Parathyroid adenoma (tissue), 2 donors: ENCODE measurements around the gene GRB14.

ENCODE experiments used
- H2AFZ ChIP-seq: fragments of 300-600 bp; sonication (generic); one replicate; pipeline ENCODE4 v1.7.0; 2017; ENCODE audit warnings: antibody characterized with exemption, mild to moderate bottlenecking
- H3K27ac ChIP-seq: fragments of 300-600 bp; sonication (generic); one replicate; pipeline ENCODE4 v1.7.0; 2017
- H3K27me3 ChIP-seq: fragments of 300-600 bp; sonication (generic); one replicate; pipeline ENCODE4 v1.7.0; 2017; ENCODE audit warnings: low read length; ENCODE audit not compliant: control insufficient read depth, insufficient read depth
- H3K36me3 ChIP-seq: fragments of 300-600 bp; sonication (generic); one replicate; pipeline ENCODE4 v1.7.0; 2017; ENCODE audit warnings: low read length; ENCODE audit not compliant: control insufficient read depth, insufficient read depth
- H3K4me1 ChIP-seq: fragments of 300-600 bp; sonication (generic); one replicate; pipeline ENCODE4 v1.7.0; 2017; ENCODE audit warnings: control low read depth
- H3K4me2 ChIP-seq: fragments of 300-600 bp; sonication (generic); one replicate; pipeline ENCODE4 v1.7.0; 2017; ENCODE audit warnings: low read length
- H3K4me3 ChIP-seq: fragments of 300-600 bp; sonication (generic); one replicate; pipeline ENCODE4 v1.7.0; 2017; ENCODE audit warnings: low read depth, low read length
- H3K79me2 ChIP-seq: fragments of 300-600 bp; sonication (generic); one replicate; pipeline ENCODE4 v1.7.0; 2017; ENCODE audit warnings: control low read depth
- H3K9ac ChIP-seq: fragments of 300-600 bp; sonication (generic); one replicate; pipeline ENCODE4 v1.7.0; 2017; ENCODE audit warnings: mild to moderate bottlenecking
- H3K9me3 ChIP-seq: fragments of 300-600 bp; sonication (generic); one replicate; pipeline ENCODE4 v1.7.0; 2017; ENCODE audit warnings: low read length; ENCODE audit not compliant: control insufficient read depth
- TF ChIP-seq, protein P1 (sequence below): fragments of 300-600 bp; sonication (generic); IDR thresholded peaks from one replicate; pipeline ENCODE4 v1.7.0; 2017; ENCODE audit warnings: antibody characterized with exemption, mild to moderate bottlenecking
- donor health status: primary hyperparathyroidism.

Gene GRB14

DNA sequence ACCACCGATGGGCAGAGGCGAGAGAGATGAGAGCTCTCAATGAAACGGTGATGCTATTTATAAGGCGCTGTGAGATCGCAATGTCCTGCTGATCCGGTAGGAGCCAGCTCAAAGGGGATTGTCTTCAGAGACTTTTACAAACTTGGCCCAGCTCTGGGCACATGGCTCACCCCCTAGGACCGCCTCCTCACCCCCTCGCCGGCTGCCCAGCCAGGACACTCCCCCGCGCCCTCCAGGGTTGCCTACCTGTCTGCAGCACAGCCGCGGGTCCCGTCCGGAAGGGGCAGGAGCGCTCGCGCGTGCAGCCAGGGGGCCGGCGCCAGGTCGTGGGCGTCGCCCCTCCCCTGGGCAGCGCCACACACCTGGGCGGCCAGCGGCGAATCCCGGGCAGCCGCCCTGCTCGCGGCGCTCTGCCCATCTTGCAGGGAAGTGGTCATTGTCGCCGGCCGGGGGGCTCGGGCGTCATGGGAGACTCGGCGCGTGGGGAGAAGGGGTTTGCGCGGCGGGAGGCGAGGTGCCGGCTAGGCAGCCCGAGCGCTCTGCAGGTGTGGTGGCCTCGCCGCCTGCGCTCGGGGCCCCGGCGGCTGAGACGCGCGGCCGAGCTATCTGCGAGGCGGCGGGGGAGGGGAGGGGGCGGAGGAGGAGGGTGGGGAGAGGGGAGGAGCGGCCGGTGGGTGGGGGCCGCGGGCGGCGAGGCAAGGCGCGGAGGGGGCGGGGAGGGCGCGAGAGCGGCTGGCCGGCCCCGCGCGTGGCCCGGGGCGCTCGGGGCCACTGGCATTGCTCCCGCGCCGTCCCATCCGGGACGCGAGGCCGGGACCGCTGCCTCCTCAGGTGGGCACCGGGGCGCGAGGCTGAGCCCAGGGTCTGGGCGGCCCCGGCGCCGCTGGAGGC, at the start of gene GRB14:
GRB14 (minus strand) TSS at position 610 of the 891 bp plus-strand sequence; CDS start at position 437, 173 bp downstream.
- H2AFZ ChIP-seq = peak within 1 kb of the TSS; percentile 93
- H3K4me1 ChIP-seq = peaks cover 2% of the 10 kb centered on the region
- no peaks in the 10 kb centered on the region for H3K9me3 ChIP-seq
- H3K36me3 ChIP-seq = no peaks in the 10 kb centered on the region
- H3K4me2 ChIP-seq = peak within 1 kb of the TSS; percentile 81
- no peaks in the 10 kb centered on the region for H3K79me2 ChIP-seq
- TF ChIP-seq, protein P1, sequence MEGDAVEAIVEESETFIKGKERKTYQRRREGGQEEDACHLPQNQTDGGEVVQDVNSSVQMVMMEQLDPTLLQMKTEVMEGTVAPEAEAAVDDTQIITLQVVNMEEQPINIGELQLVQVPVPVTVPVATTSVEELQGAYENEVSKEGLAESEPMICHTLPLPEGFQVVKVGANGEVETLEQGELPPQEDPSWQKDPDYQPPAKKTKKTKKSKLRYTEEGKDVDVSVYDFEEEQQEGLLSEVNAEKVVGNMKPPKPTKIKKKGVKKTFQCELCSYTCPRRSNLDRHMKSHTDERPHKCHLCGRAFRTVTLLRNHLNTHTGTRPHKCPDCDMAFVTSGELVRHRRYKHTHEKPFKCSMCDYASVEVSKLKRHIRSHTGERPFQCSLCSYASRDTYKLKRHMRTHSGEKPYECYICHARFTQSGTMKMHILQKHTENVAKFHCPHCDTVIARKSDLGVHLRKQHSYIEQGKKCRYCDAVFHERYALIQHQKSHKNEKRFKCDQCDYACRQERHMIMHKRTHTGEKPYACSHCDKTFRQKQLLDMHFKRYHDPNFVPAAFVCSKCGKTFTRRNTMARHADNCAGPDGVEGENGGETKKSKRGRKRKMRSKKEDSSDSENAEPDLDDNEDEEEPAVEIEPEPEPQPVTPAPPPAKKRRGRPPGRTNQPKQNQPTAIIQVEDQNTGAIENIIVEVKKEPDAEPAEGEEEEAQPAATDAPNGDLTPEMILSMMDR = no peak
- H3K27me3 ChIP-seq = no peaks in the 10 kb centered on the region
- peak within 1 kb of the TSS; percentile 64 for H3K4me3 ChIP-seq
- H3K27ac ChIP-seq = peak within 1 kb of the TSS; percentile 64
- peak within 1 kb of the TSS; percentile 50 for H3K9ac ChIP-seq

DNA sequence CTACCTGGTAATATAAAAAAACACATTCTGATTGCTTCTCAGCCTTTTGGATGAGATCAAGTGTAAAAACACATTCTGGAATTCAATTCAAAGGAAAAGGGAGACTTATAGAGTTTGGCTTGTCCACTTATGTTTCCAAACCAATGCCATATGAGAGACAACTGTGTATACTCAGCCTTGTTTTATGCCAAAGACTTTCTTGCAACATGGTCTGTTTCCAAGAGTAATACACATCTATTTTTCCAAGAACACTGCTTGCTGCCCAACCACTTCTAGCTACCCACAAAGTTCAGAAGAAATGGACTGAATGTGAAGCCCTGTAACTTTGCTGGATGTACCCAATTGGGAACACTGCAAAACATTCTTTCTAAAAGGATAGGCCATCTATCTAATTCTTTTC, 48.0 kb upstream of the GRB14 start:
- H3K4me2 ChIP-seq = no peak overlapping the region
- H3K9me3 ChIP-seq = no peaks in the 10 kb centered on the region
- no peaks in the 10 kb centered on the region for H3K27me3 ChIP-seq
- TF ChIP-seq, protein P1 = no peak
- no peak overlapping the region for H3K9ac ChIP-seq
- no peaks in the 10 kb centered on the region for H3K79me2 ChIP-seq
- H3K4me3 ChIP-seq = no peak overlapping the region
- no peak overlapping the region for H2AFZ ChIP-seq
- no peak overlapping the region for H3K27ac ChIP-seq
- H3K4me1 ChIP-seq = no peaks in the 10 kb centered on the region
- no peaks in the 10 kb centered on the region for H3K36me3 ChIP-seq

DNA sequence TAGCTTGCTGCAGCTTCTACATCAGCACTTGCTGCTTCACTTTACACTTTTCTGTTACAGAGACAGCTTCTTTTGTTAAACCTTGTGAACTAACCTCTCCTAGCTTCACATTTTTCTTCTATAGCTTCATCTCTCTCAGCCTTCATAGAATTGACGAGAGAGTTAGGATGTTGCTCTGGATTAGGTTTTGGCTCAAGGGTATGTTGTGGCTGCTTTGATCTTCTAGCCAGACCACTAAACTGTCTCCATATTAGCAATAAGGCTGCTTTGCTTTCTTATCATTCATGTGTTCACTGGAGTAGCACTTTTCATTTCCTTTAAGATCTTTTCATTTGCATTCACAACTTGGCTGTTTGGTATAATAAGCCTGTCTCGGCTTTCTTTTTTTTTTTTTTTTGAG, 46.3 kb upstream of the GRB14 start:
- H3K36me3 ChIP-seq = no peaks in the 10 kb centered on the region
- H3K27me3 ChIP-seq = no peaks in the 10 kb centered on the region
- H3K9ac ChIP-seq = no peak overlapping the region
- TF ChIP-seq, protein P1 = no peak
- H3K79me2 ChIP-seq = no peaks in the 10 kb centered on the region
- H3K4me1 ChIP-seq = no peaks in the 10 kb centered on the region
- no peak overlapping the region for H3K27ac ChIP-seq
- no peak overlapping the region for H3K4me2 ChIP-seq
- H3K9me3 ChIP-seq = no peaks in the 10 kb centered on the region
- no peak overlapping the region for H2AFZ ChIP-seq
- no peak overlapping the region for H3K4me3 ChIP-seq

DNA sequence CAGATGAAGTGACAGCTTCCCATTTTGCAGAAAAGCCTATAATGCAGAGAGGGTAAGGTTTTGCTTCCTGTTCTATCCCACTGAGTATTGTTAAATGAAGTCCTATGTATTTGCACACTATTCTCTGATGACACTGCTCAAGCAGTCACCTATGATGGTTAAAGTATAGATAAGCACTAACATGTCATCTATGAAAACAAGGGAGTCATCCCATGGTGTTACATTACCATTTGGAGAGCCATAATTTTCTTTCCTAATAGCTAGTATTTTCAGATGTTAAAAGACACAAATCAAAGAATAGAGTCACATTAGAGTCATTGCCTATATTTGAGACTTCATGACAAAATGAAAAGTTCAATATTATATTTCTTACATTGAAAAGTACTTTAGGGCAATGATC, 42.8 kb upstream of the GRB14 start:
- no peaks in the 10 kb centered on the region for H3K4me1 ChIP-seq
- no peak overlapping the region for H3K9ac ChIP-seq
- H3K4me3 ChIP-seq = no peak overlapping the region
- no peak overlapping the region for H2AFZ ChIP-seq
- H3K27ac ChIP-seq = no peak overlapping the region
- TF ChIP-seq, protein P1 = no peak
- no peak overlapping the region for H3K4me2 ChIP-seq
- no peaks in the 10 kb centered on the region for H3K27me3 ChIP-seq
- no peaks in the 10 kb centered on the region for H3K9me3 ChIP-seq
- no peaks in the 10 kb centered on the region for H3K36me3 ChIP-seq
- no peaks in the 10 kb centered on the region for H3K79me2 ChIP-seq
